Activated CD4-positive, alpha-beta T cell treated with anti-CD3 and anti-CD28 coated beads, Interleukin-2, amount 50 U/mL, for 16 hours (primary cell): ENCODE results near the gene POLD2.

Experiments
- DNase-seq: peaks from one replicate; pipeline ENCODE4 v3.0.0-alpha.2; 2020

Gene POLD2

DNA sequence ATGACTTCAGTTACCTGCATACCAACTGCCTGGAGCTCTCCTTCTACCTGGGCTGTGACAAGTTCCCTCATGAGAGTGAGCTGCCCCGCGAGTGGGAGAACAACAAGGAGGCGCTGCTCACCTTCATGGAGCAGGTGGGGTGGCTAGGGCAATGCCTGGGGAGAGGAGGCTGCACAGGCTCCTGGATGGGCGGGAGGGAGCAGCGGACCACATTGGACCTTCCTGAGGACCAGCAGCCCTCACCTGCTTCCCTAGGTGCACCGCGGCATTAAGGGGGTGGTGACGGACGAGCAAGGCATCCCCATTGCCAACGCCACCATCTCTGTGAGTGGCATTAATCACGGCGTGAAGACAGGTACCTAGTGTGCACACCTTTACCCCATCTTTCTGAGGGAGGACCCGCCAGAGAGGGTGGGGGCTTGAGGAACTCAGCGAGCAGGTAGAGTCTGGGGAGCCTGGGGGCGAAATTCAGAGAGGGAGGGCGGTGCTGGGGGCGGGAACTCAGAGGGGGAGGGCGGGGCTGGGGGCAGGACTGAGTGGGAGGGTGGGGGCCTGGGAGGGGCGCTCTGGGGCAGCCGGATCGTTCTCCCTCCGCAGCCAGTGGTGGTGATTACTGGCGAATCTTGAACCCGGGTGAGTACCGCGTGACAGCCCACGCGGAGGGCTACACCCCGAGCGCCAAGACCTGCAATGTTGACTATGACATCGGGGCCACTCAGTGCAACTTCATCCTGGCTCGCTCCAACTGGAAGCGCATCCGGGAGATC lies 10.2 kb downstream of the POLD2 start:
- DNase-seq: no peak

DNA sequence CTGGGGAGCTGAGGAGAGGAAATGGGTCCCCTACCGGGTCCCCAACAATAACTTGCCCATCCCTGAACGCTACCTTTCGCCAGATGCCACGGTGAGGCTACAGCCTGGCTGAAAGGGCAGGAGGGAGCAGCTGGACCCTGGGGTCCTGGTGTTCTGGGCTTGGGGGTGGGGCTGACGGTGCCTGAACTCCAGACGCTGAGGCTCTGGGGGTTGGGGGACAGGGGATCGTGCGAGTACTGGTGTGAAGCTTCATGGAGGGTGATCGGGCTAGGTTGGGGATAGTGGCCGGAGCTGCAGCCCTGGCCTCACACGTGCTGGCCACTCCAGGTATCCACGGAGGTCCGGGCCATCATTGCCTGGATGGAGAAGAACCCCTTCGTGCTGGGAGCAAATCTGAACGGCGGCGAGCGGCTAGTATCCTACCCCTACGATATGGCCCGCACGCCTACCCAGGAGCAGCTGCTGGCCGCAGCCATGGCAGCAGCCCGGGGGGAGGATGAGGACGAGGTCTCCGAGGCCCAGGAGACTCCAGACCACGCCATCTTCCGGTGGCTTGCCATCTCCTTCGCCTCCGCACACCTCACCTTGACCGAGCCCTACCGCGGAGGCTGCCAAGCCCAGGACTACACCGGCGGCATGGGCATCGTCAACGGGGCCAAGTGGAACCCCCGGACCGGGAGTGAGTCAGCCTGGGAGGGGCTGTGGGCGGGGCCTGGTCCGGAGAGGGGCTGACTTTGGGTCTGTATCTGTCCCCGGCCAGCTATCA lies 10.9 kb downstream of the POLD2 start:
- no peak for DNase-seq

DNA sequence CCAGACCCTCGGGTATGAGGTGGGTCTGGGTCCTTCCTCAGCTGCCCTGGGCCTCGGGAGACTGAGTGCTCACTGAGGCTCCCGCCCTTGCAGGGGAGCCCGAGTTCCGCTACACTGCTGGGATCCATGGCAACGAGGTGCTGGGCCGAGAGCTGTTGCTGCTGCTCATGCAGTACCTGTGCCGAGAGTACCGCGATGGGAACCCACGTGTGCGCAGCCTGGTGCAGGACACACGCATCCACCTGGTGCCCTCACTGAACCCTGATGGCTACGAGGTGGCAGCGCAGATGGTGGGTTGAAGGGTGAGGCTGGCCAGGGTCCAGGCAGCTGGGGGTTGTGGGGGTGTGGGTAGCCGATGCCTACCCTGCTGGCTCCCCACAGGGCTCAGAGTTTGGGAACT lies 11.6 kb downstream of the POLD2 start:
- no peak for DNase-seq

DNA sequence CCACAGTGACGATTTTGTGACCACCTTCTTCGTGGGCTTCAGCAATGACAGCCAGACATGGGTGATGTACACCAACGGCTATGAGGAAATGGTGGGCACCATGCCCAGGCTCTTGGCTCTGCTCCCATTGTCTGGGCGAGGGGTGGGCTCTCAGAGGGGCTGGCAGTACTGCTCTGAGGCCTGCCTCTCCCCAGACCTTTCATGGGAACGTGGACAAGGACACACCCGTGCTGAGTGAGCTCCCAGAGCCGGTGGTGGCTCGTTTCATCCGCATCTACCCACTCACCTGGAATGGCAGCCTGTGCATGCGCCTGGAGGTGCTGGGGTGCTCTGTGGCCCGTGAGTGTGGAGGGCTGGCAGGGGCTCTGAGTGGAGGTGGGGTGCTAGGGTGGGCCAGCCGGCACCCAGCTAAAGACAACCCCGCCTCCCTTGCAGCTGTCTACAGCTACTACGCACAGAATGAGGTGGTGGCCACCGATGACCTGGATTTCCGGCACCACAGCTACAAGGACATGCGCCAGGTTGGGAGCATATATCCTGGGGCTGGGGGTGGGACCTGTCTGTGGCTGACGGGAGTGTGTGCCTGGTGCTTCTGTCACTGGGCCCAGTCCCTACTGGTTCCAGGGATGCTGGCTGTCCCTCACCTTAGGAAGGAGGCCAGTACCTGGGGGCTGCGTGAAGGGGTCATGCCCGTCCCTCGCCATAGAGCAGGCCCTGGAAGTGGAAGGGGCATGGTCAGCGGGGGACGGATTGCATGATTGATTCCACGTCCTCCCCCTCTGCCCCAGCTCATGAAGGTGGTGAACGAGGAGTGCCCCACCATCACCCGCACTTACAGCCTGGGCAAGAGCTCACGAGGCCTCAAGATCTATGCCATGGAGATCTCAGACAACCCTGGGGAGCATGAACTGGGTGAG lies 12.4 kb downstream of the POLD2 start:
- no peak for DNase-seq

DNA sequence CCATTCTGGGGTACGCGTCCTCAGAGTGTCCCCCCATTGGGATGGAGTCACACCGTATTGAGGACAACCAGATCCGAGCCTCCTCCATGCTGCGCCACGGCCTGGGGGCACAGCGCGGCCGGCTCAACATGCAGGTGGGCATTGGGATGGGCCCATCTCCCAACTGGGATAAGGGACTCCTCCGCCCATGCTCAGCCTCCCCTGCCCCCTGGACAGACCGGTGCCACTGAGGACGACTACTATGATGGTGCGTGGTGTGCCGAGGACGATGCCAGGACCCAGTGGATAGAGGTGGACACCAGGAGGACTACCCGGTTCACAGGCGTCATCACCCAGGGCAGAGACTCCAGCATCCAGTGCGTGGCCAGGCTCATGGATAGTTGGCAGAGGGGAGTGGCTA lies 13.4 kb downstream of the POLD2 start:
- DNase-seq: no peak

DNA sequence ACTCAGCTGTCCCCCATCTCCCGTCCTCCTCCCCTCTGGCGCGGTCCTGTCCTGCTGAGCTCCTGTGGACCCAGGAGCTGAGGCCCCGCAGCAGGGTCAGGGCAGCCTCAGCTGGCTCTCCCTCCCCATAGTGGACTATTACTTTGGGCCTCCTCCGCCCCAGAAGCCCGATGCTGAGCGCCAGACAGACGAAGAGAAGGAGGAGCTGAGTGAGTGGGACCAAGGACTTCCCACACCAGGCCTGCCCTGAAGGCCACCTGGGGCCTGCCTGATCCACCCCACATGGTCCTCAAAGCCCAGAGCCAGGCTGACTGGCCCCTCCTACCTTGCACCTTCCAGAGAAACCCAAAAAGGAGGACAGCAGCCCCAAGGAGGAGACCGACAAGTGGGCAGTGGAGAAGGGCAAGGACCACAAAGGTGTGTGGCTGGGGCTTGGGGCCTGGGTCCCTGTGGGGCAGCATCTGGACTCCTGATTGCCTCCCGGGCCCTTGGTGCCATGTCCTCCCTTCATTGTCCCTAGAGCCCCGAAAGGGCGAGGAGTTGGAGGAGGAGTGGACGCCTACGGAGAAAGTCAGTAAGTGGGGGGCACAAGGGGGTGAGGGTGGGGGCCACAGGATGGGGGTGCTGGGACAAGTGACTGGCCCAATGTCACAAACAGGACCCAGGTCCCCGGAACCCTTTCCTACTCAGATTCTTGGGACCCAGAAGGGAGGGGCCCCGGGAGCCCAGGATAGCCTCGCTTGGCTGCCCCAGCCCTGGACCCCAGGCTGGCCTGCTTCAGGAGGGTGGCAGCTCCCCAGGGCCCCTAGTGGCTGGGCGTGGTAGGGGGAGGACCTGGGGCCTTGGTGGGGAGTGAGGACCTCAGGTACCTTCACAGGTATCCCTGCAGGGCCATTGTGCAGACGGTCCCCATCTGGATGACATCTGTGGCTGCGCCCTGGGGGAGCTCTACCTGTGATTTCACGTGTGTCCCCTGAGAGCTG lies 14.3 kb downstream of the POLD2 start:
- no peak for DNase-seq

DNA sequence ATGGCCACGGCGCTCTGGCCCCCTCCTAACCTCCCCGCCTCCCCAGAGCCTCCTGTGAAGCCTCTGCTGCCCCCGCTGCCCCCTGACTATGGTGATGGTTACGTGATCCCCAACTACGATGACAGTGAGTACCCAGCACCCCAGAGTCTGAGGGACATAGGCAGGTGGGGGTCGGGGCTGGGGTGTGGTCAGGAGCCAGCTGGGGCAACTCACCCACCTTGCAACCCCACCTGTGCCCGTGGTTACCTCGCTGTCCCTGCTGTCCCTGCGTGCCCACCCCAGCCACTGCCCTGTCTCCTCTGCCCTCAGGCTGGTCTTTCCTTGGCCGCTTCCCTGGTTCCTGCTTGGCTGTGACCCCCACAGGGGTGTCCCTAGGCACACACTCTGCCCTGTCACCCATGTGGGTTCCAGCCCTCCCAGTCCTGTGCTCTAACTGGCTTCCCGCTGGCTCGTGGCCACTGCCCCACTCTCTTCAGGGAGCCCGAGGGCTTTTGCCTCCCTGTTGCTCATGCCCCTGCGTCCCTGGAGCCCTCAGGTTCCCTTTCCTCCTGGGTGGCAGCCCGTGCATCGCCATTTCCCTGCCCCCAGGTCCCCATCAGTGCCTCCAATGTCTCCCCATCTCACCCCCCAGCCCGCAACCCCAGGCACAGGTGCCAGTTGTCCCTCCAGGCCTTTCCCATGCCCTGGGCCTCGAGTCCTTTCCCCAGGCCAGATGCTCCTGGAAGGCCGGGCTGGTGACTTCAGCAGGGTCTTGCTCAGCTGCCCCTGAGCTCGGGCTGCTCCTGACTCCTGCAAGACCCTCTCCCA lies 15.2 kb downstream of the POLD2 start:
- no peak for DNase-seq

DNA sequence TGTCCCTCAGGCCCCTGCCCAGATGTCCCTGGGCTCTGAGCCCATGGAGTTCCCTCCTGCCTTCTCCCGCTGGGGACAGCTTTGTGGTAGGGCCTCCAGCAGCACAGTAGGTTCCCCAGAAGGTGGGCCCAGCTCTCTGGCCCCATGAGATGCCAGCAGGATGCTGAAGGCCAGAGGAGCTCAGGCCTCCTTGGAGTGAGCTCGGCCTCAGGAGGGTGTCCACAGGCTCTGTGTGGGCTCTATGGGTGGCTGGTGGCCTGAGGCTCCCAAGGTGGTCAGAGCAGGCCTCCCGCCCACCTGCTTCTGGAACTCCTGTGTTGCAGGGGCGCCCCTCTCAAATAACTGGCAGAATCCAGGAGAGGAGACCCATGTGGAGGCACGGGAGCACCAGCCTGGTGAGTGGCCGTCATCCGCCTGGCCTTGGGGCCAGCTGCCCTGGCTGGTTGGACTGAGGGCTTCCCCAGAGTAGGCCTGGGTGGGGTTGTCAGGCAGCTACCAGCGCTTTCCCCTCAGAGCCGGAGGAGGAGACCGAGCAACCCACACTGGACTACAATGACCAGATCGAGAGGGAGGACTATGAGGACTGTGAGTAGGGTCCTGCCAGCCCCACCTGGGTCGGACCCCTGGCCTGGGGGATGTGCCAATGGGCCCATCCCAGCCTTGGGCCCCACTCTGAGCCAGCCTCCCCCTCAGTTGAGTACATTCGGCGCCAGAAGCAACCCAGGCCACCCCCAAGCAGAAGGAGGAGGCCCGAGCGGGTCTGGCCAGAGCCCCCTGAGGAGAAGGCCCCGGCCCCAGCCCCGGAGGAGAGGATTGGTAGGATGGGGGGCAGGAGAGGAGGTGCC lies 16.0 kb downstream of the POLD2 start:
- DNase-seq: no peak

DNA sequence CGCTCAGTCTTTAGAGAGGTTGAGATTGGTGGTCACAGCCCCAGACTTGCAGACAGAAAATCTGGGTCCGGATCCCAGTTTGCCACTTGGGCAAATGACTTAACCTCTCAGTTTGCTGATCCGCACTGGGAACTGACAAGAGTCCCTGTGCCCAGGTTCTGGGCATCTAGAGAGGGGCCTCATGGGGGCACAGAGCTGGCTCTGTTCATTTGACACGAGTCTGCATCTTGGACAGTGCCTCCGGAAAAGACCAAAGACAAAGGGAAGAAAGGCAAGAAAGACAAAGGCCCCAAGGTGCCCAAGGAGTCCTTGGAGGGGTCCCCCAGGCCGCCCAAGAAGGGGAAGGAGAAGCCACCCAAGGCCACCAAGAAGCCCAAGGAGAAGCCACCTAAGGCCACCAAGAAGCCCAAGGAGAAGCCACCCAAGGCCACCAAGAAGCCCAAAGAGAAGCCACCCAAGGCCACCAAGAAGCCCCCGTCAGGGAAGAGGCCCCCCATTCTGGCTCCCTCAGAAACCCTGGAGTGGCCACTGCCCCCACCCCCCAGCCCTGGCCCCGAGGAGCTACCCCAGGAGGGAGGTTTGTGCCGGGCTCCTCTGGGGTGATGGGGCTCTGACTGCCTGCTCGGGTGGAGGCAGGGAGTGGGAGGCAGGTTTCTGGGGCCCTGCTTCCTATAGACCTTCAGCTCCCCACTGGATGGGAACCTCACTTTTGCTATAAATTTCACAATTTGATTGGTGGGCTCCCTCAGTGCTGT lies 16.9 kb downstream of the POLD2 start:
- DNase-seq: no peak

DNA sequence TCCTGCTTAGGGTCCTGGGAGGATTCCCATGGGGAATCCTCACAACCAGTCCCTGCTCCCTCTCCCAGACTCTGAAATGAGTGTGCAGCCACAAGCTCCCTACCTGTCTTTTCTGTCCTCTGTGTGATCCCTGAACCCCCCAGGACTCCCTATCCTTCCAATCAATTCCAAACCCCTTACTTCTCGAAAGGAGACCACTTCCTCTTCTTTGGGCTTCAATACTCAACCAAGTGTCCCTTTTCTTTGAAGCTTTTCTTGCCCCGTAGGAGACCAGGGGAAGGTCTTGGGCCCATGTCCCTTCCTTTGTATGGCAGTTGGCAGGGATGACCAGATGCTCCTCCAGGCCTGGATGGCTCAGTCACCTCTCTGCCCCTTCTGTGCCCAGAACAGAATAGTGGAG lies 17.5 kb downstream of the POLD2 start:
- DNase-seq: no peak

DNA sequence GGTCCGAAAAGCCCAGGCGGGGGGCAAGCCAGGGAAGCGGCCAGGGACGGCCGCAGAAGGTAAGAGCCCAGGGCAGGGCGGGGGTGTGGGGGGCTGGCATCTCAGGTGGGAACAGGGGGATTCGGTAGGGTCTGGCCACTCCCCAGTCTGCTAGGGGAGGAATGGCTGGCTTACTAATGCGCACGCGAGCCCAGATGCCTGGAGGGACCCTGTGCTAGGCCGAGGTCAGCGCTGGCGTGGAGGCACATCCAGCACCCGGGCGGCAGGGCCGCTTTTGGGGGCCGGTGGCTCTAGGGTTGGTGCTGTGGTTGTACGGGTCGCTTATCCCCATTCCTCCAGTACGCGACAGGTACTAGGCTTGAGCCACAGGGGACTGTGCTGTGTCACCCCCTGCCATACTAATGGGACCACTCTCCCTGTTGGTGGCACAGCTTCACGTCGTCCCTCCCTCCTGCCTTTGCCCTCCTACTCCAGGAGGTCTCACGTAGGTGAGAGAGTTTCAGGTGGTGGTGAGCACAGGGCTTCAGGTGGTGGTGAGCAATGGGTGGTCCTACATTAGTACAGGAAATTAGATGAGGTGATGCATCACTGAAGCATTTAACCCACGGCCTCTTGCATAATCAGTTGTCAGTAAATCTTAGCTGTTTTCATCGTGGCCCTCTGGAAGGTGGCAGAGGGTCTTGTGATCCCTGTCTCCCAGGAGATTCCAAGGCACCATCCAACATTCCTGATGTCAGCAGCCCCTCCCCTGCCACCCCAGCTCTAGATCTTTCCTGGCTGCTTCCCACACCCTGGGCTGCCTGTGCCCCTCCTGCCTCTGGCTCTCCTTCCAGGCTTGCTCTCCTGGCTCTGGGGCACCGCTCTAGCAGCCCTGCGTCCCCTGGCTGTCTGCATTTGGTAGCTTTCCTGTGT lies 18.2 kb downstream of the POLD2 start:
- DNase-seq: no peak

DNA sequence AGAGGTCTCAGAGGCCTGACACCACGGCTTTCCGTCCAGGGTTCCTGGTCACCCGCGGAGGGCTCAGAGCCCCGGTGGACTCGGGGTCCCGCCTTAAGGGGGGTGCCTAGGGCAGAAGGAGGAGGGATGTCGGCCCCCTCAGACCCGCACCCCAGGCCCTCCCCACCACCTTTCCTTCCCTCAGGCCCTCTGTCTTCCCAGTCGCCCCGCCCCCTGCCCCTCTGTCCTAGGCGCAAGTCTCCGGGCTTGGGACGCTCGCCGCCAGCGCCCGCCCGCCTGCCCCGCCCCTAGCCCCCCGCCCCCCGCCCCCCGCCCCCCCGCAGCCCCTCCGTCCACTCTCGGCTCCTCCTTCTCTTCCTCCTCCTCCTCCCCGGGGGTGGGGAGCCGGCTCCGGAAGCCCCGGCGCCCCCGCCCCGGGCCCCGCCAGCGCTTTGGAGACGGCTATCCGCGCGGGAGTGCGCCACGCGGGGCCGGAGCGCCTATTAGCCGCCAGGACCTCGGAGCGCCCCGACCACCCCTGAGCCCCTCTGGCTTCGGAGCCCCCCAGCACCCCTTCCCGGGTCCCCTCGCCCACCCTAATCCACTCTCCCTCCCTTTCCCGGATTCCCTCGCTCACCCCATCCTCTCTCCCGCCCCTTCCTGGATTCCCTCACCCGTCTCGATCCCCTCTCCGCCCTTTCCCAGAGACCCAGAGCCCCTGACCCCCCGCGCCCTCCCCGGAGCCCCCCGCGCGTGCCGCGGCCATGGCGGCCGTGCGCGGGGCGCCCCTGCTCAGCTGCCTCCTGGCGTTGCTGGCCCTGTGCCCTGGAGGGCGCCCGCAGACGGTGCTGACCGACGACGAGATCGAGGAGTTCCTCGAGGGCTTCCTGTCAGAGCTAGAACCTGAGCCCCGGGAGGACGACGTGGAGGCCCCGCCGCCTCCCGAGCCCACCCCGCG lies 19.2 kb downstream of the POLD2 start, which contains the start of gene AEBP1:
Gene AEBP1, plus strand, starts transcription at position 423 of the 937 bp plus-strand sequence. Its CDS starts 321 bp downstream, at position 744.
- DNase-seq: no peak

DNA sequence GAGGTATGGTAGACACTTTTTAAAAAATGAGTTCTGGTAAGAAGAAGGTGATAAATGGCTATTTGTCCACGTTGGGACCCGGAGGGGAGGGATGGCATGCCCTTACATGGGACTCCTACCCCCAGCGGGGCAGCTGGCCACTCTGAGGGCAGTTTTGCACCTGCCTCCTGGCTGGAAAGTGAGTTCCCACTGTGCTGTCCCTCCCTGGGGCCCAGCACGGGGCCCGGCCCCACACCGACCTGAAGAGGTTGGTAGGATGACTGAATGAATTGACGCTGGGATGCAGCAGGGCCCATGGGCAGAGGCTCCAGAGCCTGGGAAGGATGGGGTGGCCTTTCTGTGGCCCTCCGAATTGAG lies 19.8 kb downstream of the POLD2 start:
- no peak for DNase-seq

DNA sequence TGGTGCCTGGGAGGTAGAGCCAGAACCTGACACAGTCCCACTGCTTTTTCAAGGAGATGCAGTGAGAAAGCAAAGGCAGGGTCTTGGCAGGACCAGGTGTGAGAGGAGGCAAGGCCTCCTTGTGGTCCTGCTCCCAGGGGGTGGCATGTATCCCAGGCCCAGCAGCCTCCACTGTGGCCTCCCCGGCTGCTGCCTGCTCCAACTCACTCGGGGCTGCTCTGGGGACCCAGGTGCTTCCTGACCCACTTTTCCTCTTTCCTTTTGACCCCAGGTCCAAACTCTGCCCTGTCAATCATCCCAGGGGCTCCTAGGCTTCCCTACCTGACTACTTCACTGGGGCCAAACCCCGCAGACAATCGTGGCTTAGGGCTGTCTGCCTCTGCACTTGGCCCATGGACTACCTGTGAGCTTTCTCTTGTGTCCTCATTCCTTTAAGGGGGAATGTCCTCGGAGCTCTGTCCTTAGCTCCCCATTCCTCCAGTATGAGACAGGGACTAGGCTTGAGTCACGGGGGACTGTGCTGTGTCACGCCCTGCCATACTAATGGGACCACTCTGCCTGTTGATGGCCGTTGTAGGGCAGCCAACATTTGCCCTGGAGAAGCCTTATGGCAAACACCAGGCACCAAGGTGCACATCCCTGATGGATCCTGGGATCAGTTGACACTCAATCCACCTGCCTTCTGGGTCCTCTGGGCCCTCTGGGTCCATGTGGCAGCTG lies 20.3 kb downstream of the POLD2 start:
- no peak for DNase-seq

DNA sequence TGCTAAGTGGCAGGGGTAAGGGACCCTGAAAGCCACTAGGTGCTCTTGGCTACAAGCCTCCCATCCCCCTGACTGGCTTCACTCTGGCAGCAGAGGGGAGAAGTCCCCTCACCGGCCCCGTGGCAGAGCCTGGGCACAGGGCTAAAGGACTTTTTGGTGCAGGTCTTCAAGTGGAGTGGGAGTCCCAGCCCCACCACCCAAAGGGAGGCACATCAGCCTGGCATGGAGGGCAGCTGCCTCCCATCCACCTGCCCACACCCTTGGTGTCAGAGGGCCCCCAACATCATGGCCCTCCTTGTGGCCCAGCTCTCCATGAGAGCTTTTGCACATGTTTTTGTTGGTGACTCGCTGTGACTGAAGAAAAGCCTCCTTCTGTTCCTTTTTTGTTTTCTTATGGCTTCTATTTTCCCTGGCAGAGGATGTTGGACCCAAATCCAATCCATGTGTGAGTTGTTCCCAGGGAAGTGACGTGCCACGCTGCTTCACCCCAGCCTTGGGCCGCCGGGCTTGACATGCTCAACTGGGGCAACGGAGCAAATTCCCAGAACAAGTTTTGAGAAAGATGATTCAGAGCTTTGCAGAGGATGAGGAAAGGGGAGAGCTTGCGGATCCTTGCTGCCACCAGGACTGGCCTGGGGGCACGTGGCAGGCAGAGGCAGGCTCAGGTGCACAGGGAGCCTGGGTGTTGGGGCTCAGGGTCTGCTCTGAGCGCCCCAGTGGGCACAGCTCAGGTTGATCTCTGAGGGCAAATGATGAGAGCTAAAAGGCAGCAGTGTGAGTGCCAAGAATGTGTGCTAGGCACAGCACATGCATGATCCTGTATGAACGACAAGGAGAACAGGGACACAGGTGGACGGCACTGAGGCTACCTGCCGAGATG lies 21.1 kb downstream of the POLD2 start:
- no peak for DNase-seq
